Muscle of leg (tissue), 11 donors: Measurements from ENCODE around the gene HOXD1. TPM values are rescaled to one million over a fixed set of nuclear protein-coding genes. Genes with fewer than 3 reads are reported as not detected.
A peak's percentile ranks its signal among the peaks of the same experiment; 100 is the strongest.

Source experiments
- DNase-seq: peaks from one replicate; pipeline ENCODE4 v3.0.0; 2013
- H3K27ac ChIP-seq: one replicate; pipeline ENCODE4 v1.5.1; 2013; ENCODE audit warnings: mild to moderate bottlenecking, low read length, control low read depth
- H3K27me3 ChIP-seq: one replicate; pipeline ENCODE4 v1.6.1; 2013; ENCODE audit warnings: low read length; ENCODE audit not compliant: control insufficient read depth, insufficient read depth
- H3K36me3 ChIP-seq: one replicate; pipeline ENCODE4 v1.6.1; 2013; ENCODE audit warnings: low read length; ENCODE audit not compliant: control insufficient read depth, insufficient read depth
- H3K4me1 ChIP-seq: one replicate; pipeline ENCODE4 v1.6.1; 2013; ENCODE audit warnings: low read length; ENCODE audit not compliant: control insufficient read depth, insufficient read depth
- H3K4me3 ChIP-seq: one replicate; pipeline ENCODE4 v1.5.1; 2013; ENCODE audit warnings: low read length, control low read depth
- H3K9me3 ChIP-seq: replicated peaks from 2 replicates; pipeline ENCODE4 v1.6.1; 2013; ENCODE audit warnings: low read depth, low read length; ENCODE audit not compliant: control insufficient read depth
- WGBS: methylation state at CpG from one replicate; pipeline ENCODE4 v1.1.5; 2013; ENCODE audit warnings: missing lambda C conversion rate; ENCODE audit not compliant: insufficient coverage; 5-methylcytosine and 5-hydroxymethylcytosine counted together
- polyA plus RNA-seq, 8 donors: library from polyadenylated mRNA; unstranded; fragments of 120-200 nt; gene quantifications; one replicate each; pipeline versions ENCODE4 v1.2.1 to v1.2.3, GENCODE V29; 2013; ENCODE audit warnings: inconsistent platforms in 1 of 8, low replicate concordance in 1 of 8; ENCODE audit not compliant: insufficient read length in 8 of 8, insufficient read depth in 1 of 8
- total RNA-seq: library from RNA; stranded (reverse); fragments of 120-200 nt; gene quantifications from one replicate; pipeline ENCODE4 v1.2.4, GENCODE V29; 2013

Gene HOXD1
- total and polyA plus RNA-seq, 9 donors = 0.57 to 3.3 (median 1.6) TPM

- DNase-seq = peak; percentile 13
- Histone ChIP-seq H3K4me1 (no peaks in the 10 kb centered on the region), H3K27ac (no peak overlapping the region), H3K9me3 (no peaks in the 10 kb centered on the region), H3K27me3 (no peaks in the 10 kb centered on the region), H3K4me3 (no peak overlapping the region), H3K36me3 (no peaks in the 10 kb centered on the region)
- WGBS = 60% methylated on average over 1 of the region's 2 CpGs
Observed at GRCh38 chr2:176206136-176206535, 17.7 kb downstream of the HOXD1 start.

DNA sequence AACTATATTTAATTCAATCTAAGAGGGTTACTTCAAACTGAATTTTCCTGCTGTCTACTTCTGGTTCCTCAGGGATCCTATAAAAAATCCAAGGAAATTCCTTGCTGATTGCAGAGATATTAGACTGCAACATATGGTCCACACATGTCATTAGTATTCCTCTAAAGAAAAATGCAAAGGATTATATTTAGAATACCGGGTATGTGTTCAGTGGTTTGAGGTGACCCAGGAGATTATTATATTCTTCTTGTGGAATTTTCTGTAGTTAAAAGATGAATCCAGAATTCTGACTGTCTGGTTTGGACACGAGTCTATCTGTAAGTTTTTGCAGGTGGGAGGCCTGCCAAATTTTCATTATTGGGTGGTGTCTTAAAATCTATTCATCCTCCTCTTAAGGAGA is 18.2 kb downstream of the HOXD1 start:
- DNase-seq = peak; percentile 81

DNA sequence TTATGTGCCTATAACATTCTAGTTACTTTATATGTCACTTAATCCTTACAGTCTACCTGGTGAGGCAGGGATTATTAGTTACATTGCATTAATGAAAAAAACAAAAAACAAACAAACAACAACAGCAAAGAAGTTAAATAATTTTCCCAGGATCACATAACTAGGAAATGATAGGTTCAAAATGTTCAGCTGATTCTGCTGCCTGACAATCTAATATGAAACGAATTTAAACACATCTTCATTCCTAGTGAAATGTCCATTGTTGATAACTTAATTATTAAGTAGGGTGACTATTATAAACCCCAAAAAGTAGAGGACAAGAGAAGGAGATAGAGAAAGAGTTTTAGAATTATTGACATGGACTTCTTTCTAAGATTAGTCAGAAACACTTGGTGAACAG is 22.6 kb downstream of the HOXD1 start:
- WGBS = no CpG with 5 or more reads among the region's 1 CpG
- no peaks in the 10 kb centered on the region for H3K4me1 ChIP-seq

More for the DNA sequence above, 18.2 kb downstream of the HOXD1 start:
- 0% methylated on average over 1 of the region's 2 CpGs for WGBS
- H3K27ac ChIP-seq = no peak overlapping the region
- no peaks in the 10 kb centered on the region for H3K9me3 ChIP-seq
- no peaks in the 10 kb centered on the region for H3K4me1 ChIP-seq
- no peaks in the 10 kb centered on the region for H3K36me3 ChIP-seq
- H3K27me3 ChIP-seq = no peaks in the 10 kb centered on the region
- H3K4me3 ChIP-seq = no peak overlapping the region

GRCh38 chr2:176212276-176212675 is 23.8 kb downstream of the HOXD1 start:
- Histone ChIP-seq H3K9me3 (no peaks in the 10 kb centered on the region), H3K27ac (no peak overlapping the region), H3K4me3 (no peak overlapping the region), H3K36me3 (no peaks in the 10 kb centered on the region), H3K27me3 (no peaks in the 10 kb centered on the region), H3K4me1 (no peaks in the 10 kb centered on the region)
- no peak for DNase-seq

More for the DNA sequence above, 22.6 kb downstream of the HOXD1 start:
- Histone ChIP-seq H3K27ac (no peak overlapping the region), H3K36me3 (no peaks in the 10 kb centered on the region), H3K9me3 (no peaks in the 10 kb centered on the region), H3K27me3 (no peaks in the 10 kb centered on the region), H3K4me3 (no peak overlapping the region)
- no peak for DNase-seq

DNA sequence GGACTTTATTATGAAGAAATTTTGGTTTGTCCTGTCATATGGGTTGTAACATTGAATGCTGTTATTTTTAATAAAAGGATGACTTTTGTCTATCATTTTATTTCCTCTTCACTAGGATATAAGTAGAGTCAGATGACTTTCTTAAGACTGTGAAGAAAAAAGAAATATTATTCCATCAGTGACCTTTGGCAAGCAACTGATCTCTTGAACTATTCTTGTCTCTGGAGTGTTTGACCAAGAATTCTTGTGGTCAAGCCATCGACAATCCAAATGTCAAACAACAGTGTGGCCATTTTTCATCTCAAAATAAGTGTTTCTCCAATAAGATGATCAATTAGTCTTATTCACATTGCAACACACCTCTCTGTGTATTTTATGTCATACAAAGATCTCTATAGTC is 24.9 kb downstream of the HOXD1 start:
- no peaks in the 10 kb centered on the region for H3K9me3 ChIP-seq
- no peaks in the 10 kb centered on the region for H3K27me3 ChIP-seq
- no peaks in the 10 kb centered on the region for H3K4me1 ChIP-seq
- DNase-seq = no peak
- H3K36me3 ChIP-seq = no peaks in the 10 kb centered on the region
- no peak overlapping the region for H3K27ac ChIP-seq
- WGBS = 17% methylated on average over 1 of the region's 1 CpG
- H3K4me3 ChIP-seq = no peak overlapping the region

GRCh38 chr2:176227874-176228273 is 39.4 kb downstream of the HOXD1 start:
- Histone ChIP-seq H3K4me1 (no peaks in the 10 kb centered on the region), H3K9me3 (no peaks in the 10 kb centered on the region), H3K36me3 (no peaks in the 10 kb centered on the region), H3K27me3 (no peaks in the 10 kb centered on the region), H3K4me3 (no peak overlapping the region), H3K27ac (no peak overlapping the region)
- no CpG with 5 or more reads among the region's 2 CpGs for WGBS
- DNase-seq = no peak

- DNase-seq = peak; percentile 69
- no CpG with 5 or more reads among the region's 2 CpGs for WGBS
Observed at GRCh38 chr2:176234156-176234555, 45.7 kb downstream of the HOXD1 start.

DNA sequence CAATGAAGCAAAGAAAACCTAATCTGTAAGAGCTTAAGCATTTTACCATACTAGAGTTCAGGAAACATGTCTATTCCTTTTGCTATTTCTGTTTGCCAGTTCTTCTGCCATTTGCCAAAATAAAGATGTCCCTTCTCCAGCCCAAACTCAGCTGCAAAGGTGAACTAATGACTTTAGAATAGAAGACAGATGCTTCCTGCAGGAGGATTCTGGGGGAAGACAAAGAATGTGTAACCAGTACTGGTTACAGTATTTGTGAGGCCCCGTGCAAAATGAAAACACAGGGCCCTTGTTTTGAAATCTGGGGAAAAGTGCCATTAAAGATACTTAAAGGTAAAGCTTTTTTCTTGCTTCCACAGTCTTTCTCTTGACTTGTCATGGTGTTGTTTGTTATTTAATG is 46.5 kb downstream of the HOXD1 start:
- peak; percentile 73 for DNase-seq

More at GRCh38 chr2:176234156-176234555, 45.7 kb downstream of the HOXD1 start:
- Histone ChIP-seq H3K36me3 (no peaks in the 10 kb centered on the region), H3K4me3 (no peak overlapping the region), H3K27ac (peak overlapping the region; percentile 47), H3K4me1 (peaks cover 4% of the 10 kb centered on the region), H3K27me3 (no peaks in the 10 kb centered on the region), H3K9me3 (no peaks in the 10 kb centered on the region)

GRCh38 chr2:176237456-176237855 is 49.0 kb downstream of the HOXD1 start:
- WGBS = no CpG with 5 or more reads among the region's 4 CpGs
- no peaks in the 10 kb centered on the region for H3K27me3 ChIP-seq

More for the DNA sequence above, 46.5 kb downstream of the HOXD1 start:
- H3K9me3 ChIP-seq = no peaks in the 10 kb centered on the region
- WGBS = 0% methylated on average over 1 of the region's 1 CpG
- H3K4me3 ChIP-seq = no peak overlapping the region
- peaks cover 4% of the 10 kb centered on the region for H3K4me1 ChIP-seq
- H3K36me3 ChIP-seq = no peaks in the 10 kb centered on the region
- no peaks in the 10 kb centered on the region for H3K27me3 ChIP-seq
- no peak overlapping the region for H3K27ac ChIP-seq

DNA sequence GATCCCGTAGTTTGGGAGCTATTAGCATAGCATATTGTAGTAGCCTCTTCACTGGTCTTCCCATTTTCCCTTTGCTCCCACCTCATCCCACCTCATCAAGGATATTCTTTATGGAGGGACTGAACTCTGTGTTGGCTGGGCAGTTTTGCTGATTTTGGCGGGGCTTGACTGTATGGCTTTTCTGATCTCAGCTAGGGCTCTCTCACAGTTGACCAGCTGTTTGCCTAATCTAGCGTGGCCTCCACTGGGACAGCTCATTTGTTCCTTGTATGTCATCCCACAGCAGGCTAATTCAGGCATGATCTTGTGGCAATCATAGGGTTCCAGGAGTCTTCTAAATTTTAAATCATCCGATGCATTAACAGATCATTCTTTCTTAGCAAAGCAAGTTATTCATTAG is 50.6 kb downstream of the HOXD1 start:
- no peaks in the 10 kb centered on the region for H3K36me3 ChIP-seq
- H3K9me3 ChIP-seq = no peaks in the 10 kb centered on the region
- 44% methylated on average over 1 of the region's 4 CpGs for WGBS
- peak; percentile 75 for DNase-seq
- no peak overlapping the region for H3K4me3 ChIP-seq
- peaks cover 12% of the 10 kb centered on the region for H3K4me1 ChIP-seq
- H3K27ac ChIP-seq = no peak overlapping the region
- H3K27me3 ChIP-seq = no peaks in the 10 kb centered on the region

More at GRCh38 chr2:176237456-176237855, 49.0 kb downstream of the HOXD1 start:
- H3K9me3 ChIP-seq = no peaks in the 10 kb centered on the region
- DNase-seq = no peak
- H3K4me3 ChIP-seq = no peak overlapping the region
- peaks cover 7% of the 10 kb centered on the region for H3K4me1 ChIP-seq
- no peak overlapping the region for H3K27ac ChIP-seq
- H3K36me3 ChIP-seq = no peaks in the 10 kb centered on the region

DNA sequence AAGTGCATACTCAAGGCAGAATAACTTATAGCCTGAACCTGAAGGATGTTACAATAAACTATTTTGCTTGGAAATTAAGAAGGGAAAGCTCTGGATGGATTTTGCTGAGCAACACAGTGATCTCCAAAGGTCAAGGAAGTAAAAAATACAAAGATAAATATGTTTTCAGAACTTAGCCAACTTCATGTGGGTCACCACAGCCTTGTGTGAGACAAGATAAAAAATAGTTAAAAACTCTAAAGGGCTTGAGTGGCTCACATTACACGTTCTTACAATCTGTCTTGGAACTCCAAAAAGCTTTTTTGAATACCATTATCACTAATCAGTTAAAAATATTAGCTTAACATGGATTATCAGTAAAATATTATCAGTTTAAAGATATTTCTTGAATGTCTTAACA is 51.8 kb downstream of the HOXD1 start:
- no peaks in the 10 kb centered on the region for H3K27me3 ChIP-seq
- H3K4me1 ChIP-seq = peaks cover 12% of the 10 kb centered on the region
- H3K36me3 ChIP-seq = no peaks in the 10 kb centered on the region
- no peak overlapping the region for H3K27ac ChIP-seq
- no peaks in the 10 kb centered on the region for H3K9me3 ChIP-seq
- WGBS = no CpG with 5 or more reads among the region's 1 CpG
- H3K4me3 ChIP-seq = no peak overlapping the region
- DNase-seq = no peak
